ENCODE data around the gene LRPAP1. TPM values are rescaled to one million over a fixed set of nuclear protein-coding genes. Genes with fewer than 3 reads are reported as not detected.

Gene LRPAP1
- total and polyA plus RNA-seq, 2 donors (not counting 1 experiment from before 2014, with no cell fraction given): 62.9 to 80.5 TPM

- Histone ChIP-seq H3K36me3 (ENCODE audit: control insufficient read depth, insufficient read depth, low read length) (no peaks in the 10 kb centered on the region), H3K4me1 (ENCODE audit: control insufficient read depth, extremely low read depth, insufficient read depth, low read length) (no peaks in the 10 kb centered on the region), H4K20me1 (ENCODE audit: control insufficient read depth, extremely low read depth, insufficient read depth, low read length) (no peaks in the 10 kb centered on the region), H3K27me3 (ENCODE audit: control insufficient read depth, insufficient read depth, low read length) (peaks cover 24% of the 10 kb centered on the region), H2AFZ (ENCODE audit: low read length) (no peak overlapping the region), H3K9ac (ENCODE audit: insufficient read depth, low read length) (no peak overlapping the region), H3K4me3 (replicated peaks in 1 of 4; ENCODE audit: control extremely low read depth in 1 of 4, insufficient read depth in 1 of 4, low read depth in 3 of 4, low read length in 4 of 4) (no peak overlapping the region), H3K79me2 (ENCODE audit: control insufficient read depth, insufficient read depth, low read length) (no peaks in the 10 kb centered on the region), H3K27ac (ENCODE audit: insufficient read depth, low read length) (no peak overlapping the region), H3K9me3 (ENCODE audit: control insufficient read depth, insufficient read depth, low read depth, low read length) (no peaks in the 10 kb centered on the region), H3K4me2 (ENCODE audit: extremely low read depth, insufficient read depth, low read length) (no peak overlapping the region)
- peak; percentile 30 to 41 for DNase-seq (ENCODE audit: low read depth in 2 of 2)
- no peak for TF ChIP-seq CTCF (conservative IDR thresholded peaks at IDR 0.05 in 1 of 2, IDR thresholded peaks at IDR 0.05 in 1 of 2; ENCODE audit: low read depth in 1 of 2, low read length in 2 of 2)
- no peak for TF ChIP-seq EZH2 (IDR thresholded peaks at IDR 0.05; ENCODE audit: low read length, missing control alignments)
These were observed 40.4 kb downstream of the LRPAP1 start for GRCh38 chr4:3491681-3492405.

- Histone ChIP-seq H3K9ac (ENCODE audit: insufficient read depth, low read length) (no peak overlapping the region), H3K36me3 (ENCODE audit: control insufficient read depth, insufficient read depth, low read length) (no peaks in the 10 kb centered on the region), H4K20me1 (ENCODE audit: control insufficient read depth, extremely low read depth, insufficient read depth, low read length) (no peaks in the 10 kb centered on the region), H3K4me3 (replicated peaks in 1 of 4; ENCODE audit: control extremely low read depth in 1 of 4, insufficient read depth in 1 of 4, low read depth in 3 of 4, low read length in 4 of 4) (no peak overlapping the region), H3K4me1 (ENCODE audit: control insufficient read depth, extremely low read depth, insufficient read depth, low read length) (no peaks in the 10 kb centered on the region), H3K4me2 (ENCODE audit: extremely low read depth, insufficient read depth, low read length) (no peak overlapping the region), H3K27me3 (ENCODE audit: control insufficient read depth, insufficient read depth, low read length) (peaks cover 25% of the 10 kb centered on the region), H2AFZ (ENCODE audit: low read length) (no peak overlapping the region), H3K27ac (ENCODE audit: insufficient read depth, low read length) (no peak overlapping the region), H3K79me2 (ENCODE audit: control insufficient read depth, insufficient read depth, low read length) (no peaks in the 10 kb centered on the region), H3K9me3 (ENCODE audit: control insufficient read depth, insufficient read depth, low read depth, low read length) (no peaks in the 10 kb centered on the region)
- no peak for DNase-seq (ENCODE audit: low read depth in 2 of 2)
- no peak for TF ChIP-seq CTCF (conservative IDR thresholded peaks at IDR 0.05 in 1 of 2, IDR thresholded peaks at IDR 0.05 in 1 of 2; ENCODE audit: low read depth in 1 of 2, low read length in 2 of 2)
- TF ChIP-seq EZH2 (IDR thresholded peaks at IDR 0.05; ENCODE audit: low read length, missing control alignments): peak; percentile 31
These were observed 42.7 kb downstream of the LRPAP1 start for GRCh38 chr4:3489451-3489962.

- Histone ChIP-seq H3K27ac (ENCODE audit: insufficient read depth, low read length) (no peak overlapping the region), H3K4me2 (ENCODE audit: extremely low read depth, insufficient read depth, low read length) (no peak overlapping the region), H3K9me3 (ENCODE audit: control insufficient read depth, insufficient read depth, low read depth, low read length) (no peaks in the 10 kb centered on the region), H3K4me3 (replicated peaks in 1 of 4; ENCODE audit: control extremely low read depth in 1 of 4, insufficient read depth in 1 of 4, low read depth in 3 of 4, low read length in 4 of 4) (no peak overlapping the region), H3K79me2 (ENCODE audit: control insufficient read depth, insufficient read depth, low read length) (no peaks in the 10 kb centered on the region), H3K9ac (ENCODE audit: insufficient read depth, low read length) (no peak overlapping the region), H3K27me3 (ENCODE audit: control insufficient read depth, insufficient read depth, low read length) (peaks cover 28% of the 10 kb centered on the region), H2AFZ (ENCODE audit: low read length) (no peak overlapping the region), H3K4me1 (ENCODE audit: control insufficient read depth, extremely low read depth, insufficient read depth, low read length) (no peaks in the 10 kb centered on the region), H4K20me1 (ENCODE audit: control insufficient read depth, extremely low read depth, insufficient read depth, low read length) (no peaks in the 10 kb centered on the region), H3K36me3 (ENCODE audit: control insufficient read depth, insufficient read depth, low read length) (no peaks in the 10 kb centered on the region)
- TF ChIP-seq EZH2 (IDR thresholded peaks at IDR 0.05; ENCODE audit: low read length, missing control alignments) (no peak), CTCF (conservative IDR thresholded peaks at IDR 0.05 in 1 of 2, IDR thresholded peaks at IDR 0.05 in 1 of 2; ENCODE audit: low read depth in 1 of 2, low read length in 2 of 2) (no peak)
- no peak for DNase-seq (ENCODE audit: low read depth in 2 of 2)
These were observed 43.4 kb downstream of the LRPAP1 start for GRCh38 chr4:3488820-3489219.

All from fibroblast of lung (primary cell).